ENCODE data around the gene CYP24A1.

- TF ChIP-seq CHD7 (IDR thresholded peaks at IDR 0.05; ENCODE audit: insufficient replicate concordance, low read length) = no peak
- TF ChIP-seq PHF8 (conservative IDR thresholded peaks at IDR 0.05; ENCODE audit: low read depth, low read length) = no peak
Measured at GRCh38 chr20:54199283-54199682, 25.5 kb upstream of the CYP24A1 start.
